D721Med (cell line): ENCODE measurements around the gene SGMS1.

Source experiments
- DNase-seq: peaks from one replicate; pipeline ENCODE4 v3.0.0; 2011; ENCODE audit warnings: low spot score; ENCODE audit not compliant: insufficient read length
- FAIRE-seq: peaks from 2 replicates; lab custom pipeline; 2011; peaks lifted over from hg19 to GRCh38; lab: Jason Lieb, UNC
- CTCF ChIP-seq: IDR thresholded peaks from 2 replicates; pipeline ENCODE4 v1.5.1; 2012; ENCODE audit warnings: mild to moderate bottlenecking, control low read depth; ENCODE audit not compliant: insufficient read depth; ENCODE audit errors: missing control alignments

SGMS1 gene

DNA sequence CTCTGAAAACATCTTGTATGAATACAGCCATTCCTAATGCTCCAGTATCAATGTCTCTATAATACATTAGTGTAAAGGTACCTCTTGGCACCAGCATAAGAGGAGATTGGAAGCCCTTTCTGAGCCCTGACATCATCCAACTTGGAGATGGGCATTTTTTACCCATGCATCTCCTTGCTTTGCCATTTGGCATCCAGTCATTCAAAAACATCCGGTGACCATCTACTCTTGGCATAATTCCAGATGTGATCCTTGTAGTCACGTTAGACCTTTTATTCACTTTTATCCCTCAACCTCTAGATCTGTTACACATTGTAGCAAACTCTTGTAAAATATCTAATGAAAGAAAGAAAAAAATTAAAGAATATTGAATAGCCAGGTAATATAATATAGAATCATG is 17.9 kb upstream of the SGMS1 start:
- FAIRE-seq (no peak), DNase-seq (no peak)
- no peak for TF ChIP-seq CTCF

DNA sequence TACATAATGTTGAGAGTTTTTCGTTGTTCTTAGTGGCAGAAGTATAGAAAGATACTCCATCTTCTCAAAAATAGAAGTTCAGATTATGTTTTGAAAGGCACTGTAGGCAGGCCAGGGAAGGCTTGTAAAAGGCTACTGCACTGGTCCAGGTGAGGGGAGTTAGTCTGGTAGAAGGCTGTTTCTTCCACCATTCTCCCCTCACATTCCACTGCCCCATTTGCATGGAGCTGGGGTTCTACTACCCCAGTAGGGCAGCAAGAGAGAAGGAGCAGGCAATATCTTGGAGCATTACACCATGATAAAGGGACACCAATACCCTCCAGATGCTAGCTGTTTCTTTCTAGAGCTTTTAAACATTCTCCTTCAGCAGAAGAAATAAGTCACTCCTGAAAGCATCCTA is 16.5 kb upstream of the SGMS1 start:
- no peak for FAIRE-seq
- no peak for TF ChIP-seq CTCF
- DNase-seq = no peak

DNA sequence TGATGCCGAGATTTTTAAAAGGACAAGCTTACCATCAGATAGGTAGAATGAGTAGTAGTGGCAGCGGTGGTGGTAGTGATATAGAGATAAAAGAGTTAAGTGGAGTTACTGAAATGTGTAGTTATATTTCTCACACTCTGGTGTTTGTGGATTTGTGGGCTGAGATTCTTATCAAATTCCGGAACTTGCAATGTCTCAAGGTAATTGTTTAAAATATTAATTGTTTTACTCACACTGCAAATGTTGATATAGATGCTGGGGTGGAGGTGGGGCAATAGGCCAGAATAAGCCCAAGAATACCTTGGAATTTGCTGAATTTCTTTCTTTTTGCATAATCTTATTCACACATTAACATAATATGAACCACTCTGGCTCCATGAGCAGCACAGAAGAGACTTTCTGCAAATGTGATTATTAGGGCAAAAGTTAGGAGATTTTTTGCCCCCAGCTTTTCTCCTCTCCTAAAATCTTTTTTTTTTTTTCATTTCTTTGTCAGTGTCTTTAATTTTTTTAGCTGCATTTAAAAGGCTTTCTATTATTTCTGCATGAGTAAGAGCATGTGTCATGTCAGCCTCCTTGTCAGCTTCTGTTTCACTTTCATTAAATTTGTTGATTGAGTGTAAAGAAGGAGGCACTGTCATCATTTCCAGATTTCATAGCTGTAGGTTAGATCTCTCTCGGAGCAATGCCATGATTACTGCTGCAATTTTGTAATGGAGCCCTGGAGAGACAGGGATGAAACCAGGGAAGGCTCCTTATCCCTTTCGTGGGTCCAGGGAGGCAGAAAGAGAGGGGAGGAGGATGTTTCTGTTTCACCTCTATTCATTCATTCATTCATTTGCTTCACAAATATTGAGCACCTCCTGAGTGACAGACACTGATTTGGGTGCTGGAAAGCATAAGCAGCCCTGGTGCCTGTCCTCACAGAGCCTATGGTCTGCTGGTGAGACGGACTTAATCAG is 13.1 kb upstream of the SGMS1 start:
- no peak for TF ChIP-seq CTCF
- FAIRE-seq (no peak), DNase-seq (no peak)

DNA sequence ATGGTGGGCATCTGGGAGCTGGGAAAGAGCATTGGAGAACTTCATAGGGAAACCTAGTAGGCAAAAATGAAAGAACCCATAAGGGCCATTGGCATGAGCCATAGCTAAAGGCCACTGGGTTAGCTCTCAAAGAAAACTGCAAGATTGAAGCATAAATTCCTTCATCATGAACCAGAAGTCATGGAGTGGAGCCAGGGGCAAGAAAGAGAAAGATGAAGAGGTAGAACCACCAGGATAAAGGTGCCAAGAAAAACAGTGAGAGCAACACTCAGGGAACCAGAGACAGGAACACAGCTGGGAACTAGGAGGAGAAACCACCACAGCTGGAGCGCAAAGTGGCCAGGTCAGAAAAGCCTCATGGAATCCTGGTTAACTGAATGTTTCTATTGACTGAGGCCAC is 11.5 kb upstream of the SGMS1 start:
- no peak for TF ChIP-seq CTCF
- DNase-seq (no peak), FAIRE-seq (no peak)

DNA sequence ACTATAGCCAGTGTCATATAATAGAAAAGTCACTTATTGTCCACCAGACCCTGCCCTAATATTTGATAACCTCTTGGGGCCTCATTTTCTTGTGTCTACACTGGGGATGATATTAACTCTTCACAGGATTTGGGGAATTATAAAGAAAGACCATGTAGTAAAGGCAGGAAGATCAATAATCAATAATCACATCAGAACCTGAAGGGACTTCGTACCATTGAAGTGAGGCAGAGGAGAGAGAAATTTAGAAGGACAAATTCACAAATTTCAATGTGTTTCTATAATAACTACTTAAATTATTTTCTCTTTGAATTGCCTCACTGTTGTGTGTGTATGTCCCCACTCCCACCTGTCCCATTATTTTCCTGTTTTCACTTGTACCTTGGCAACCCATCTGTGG is 10.7 kb upstream of the SGMS1 start:
- DNase-seq = no peak
- TF ChIP-seq CTCF = no peak
- no peak for FAIRE-seq

DNA sequence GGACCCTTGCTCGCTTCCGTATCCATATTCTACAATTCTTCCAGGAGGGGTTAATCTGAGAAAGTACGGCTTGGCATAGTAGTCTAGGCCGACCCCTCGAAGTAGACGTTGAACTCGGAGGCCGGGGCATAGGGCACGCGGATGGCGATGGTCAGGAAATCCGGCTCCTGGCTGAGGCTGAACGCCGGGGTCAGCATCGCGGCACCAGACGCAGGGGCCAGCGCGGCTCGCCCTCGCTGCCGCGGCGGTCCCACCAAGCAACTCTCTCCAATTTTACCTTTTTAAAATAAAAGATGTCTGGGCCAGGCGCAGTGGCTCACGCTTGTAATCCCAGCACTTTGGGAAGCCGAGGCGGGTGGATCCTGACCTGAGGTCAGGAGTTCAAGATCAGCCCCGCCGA is 7.3 kb upstream of the SGMS1 start:
- TF ChIP-seq CTCF = no peak
- no peak for FAIRE-seq
- DNase-seq = no peak

DNA sequence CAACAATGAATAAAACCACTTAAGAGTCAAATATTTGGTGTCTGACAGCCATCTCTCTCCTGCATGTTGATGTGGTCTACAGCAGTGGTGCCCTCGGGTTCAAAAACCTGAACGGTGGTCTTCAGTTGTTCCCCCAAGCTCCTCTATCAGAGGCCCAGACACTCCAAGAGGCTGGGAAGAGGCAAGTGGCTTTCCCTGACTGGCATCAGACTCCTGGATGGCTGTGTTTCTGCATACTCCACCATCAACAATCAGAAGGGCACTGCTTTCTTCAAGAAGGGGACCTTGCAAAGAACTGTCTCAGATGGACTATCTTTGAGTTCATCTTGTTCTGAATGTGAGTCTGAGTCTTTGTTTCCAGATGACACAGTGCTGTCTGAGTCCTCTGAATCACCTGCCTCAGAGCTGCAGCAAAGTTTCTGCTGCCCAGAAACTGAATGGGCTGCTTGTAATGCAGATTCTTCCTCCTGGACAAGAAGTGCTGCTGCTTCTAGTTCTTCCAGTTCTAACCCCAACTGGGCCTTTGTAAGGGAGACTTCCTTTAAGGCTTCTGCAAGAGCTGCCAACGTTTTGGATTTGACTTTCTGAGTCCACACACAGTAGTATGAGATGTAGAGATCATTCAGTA is 5.9 kb upstream of the SGMS1 start:
- FAIRE-seq = no peak
- no peak for TF ChIP-seq CTCF
- DNase-seq = no peak
